Breast epithelium (tissue), 3 donors: Measurements from ENCODE around the gene IRAK1BP1.

ENCODE experiments used
- POLR2A ChIP-seq: fragments of 450-650 bp; IDR thresholded peaks from one replicate; pipeline ENCODE4 v1.6.1; 2016; ENCODE audit warnings: antibody characterized with exemption, mild to moderate bottlenecking, moderate library complexity
- POLR2AphosphoS5 ChIP-seq, 3 donors: sonication (generic); formaldehyde crosslinking; IDR thresholded peaks; one replicate each; pipeline ENCODE4 v1.6.1; 2017; ENCODE audit warnings: antibody characterized with exemption in 3 of 3
- TF ChIP-seq, protein P1 (sequence below), 3 donors: fragments of 450-650 bp; IDR thresholded peaks; one replicate each; pipeline ENCODE4 v1.5.1; 2016 to 2017; ENCODE audit warnings: antibody characterized with exemption in 3 of 3, mild to moderate bottlenecking in 3 of 3, moderate library complexity in 3 of 3

DNA sequence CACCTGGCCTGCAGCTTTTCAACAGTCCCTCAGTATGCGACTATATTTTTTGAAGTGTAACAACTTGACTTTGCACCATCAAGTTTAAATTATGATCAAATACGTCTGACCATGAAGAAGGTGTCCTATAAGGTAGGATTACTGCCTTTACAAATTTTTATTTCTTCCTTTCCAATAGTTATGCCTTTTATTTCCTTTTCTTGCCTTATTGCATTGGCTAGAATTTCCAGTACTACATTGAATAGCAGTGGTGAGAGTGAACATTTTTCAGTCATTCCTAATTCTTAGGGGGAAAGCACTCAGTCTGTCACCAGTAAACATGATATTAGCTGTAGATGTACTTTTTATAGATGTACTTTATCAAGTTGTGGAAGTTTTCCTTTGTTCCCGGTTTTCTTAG lies 81.4 kb downstream of the IRAK1BP1 start:
- TF ChIP-seq, protein P1, sequence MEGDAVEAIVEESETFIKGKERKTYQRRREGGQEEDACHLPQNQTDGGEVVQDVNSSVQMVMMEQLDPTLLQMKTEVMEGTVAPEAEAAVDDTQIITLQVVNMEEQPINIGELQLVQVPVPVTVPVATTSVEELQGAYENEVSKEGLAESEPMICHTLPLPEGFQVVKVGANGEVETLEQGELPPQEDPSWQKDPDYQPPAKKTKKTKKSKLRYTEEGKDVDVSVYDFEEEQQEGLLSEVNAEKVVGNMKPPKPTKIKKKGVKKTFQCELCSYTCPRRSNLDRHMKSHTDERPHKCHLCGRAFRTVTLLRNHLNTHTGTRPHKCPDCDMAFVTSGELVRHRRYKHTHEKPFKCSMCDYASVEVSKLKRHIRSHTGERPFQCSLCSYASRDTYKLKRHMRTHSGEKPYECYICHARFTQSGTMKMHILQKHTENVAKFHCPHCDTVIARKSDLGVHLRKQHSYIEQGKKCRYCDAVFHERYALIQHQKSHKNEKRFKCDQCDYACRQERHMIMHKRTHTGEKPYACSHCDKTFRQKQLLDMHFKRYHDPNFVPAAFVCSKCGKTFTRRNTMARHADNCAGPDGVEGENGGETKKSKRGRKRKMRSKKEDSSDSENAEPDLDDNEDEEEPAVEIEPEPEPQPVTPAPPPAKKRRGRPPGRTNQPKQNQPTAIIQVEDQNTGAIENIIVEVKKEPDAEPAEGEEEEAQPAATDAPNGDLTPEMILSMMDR (IDR thresholded peaks at IDR 0.05): no peak
- no peak for TF ChIP-seq POLR2A
- no peak for TF ChIP-seq POLR2AphosphoS5 (IDR thresholded peaks at IDR 0.05)
